HG02938 (cell line): ENCODE measurements around the gene TMEM266.
"Not testable (repeated sequence)": the region's sequence is repeated elsewhere in the genome, so short reads cannot be mapped to it uniquely, and the experiment has no call there.

Experiments used
- ATAC-seq: cut with Tn5 transposase; IDR thresholded peaks from one replicate; pipeline ENCODE4 v1.9.1; 2021; ENCODE audit warnings: mild to moderate bottlenecking, moderate library complexity; ENCODE audit not compliant: unreplicated experiment

The TMEM266 gene, protein sequence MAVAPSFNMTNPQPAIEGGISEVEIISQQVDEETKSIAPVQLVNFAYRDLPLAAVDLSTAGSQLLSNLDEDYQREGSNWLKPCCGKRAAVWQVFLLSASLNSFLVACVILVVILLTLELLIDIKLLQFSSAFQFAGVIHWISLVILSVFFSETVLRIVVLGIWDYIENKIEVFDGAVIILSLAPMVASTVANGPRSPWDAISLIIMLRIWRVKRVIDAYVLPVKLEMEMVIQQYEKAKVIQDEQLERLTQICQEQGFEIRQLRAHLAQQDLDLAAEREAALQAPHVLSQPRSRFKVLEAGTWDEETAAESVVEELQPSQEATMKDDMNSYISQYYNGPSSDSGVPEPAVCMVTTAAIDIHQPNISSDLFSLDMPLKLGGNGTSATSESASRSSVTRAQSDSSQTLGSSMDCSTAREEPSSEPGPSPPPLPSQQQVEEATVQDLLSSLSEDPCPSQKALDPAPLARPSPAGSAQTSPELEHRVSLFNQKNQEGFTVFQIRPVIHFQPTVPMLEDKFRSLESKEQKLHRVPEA

DNA sequence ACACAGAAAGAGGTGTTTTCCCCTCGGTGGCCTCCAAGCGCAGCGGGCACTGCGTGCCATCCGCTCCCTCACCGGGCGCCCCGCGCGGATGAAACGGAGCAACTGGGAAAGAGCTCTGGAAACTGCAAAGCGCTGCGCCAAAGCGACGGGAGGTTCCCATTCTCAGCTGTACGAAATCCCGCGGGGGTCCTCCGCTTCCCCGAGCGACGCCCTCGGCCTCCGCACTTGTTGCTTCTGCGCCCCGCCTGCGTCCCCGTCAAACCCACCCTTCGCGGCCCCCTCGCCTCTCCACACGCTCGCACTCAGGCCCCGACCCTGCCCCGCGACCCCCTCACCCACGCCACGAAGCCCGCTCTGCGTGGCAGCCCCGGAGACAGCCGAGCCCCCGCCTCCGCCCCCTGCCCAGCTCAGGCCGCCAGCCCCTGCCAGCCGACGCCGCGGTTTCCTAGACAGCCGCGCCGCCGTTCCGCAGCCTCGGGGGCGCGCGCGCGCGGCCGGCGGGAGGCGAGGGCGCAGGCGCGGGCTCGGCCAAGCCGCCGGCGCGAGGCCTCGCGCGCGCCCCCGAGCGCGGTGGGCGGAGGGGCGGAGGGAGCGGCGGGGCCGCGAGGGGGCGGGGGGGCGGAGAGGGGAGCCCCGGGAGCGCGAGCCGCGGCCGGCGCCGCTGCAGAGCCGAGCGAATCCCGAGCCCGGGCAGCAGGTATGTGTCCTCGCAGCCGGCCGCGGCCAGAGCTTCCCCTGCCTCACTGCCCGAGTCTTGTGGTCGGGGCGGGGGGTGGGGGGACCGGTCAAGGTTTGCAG is at the start of gene TMEM266:
Gene TMEM266, plus strand, starts transcription at position 666 of the 798 bp plus-strand sequence. CDS start 74,279 bp downstream, outside the sequence.
- no peak for ATAC-seq

GRCh38 chr15:76010613-76011012 is 49.2 kb upstream of the TMEM266 start:
- no peak for ATAC-seq

DNA sequence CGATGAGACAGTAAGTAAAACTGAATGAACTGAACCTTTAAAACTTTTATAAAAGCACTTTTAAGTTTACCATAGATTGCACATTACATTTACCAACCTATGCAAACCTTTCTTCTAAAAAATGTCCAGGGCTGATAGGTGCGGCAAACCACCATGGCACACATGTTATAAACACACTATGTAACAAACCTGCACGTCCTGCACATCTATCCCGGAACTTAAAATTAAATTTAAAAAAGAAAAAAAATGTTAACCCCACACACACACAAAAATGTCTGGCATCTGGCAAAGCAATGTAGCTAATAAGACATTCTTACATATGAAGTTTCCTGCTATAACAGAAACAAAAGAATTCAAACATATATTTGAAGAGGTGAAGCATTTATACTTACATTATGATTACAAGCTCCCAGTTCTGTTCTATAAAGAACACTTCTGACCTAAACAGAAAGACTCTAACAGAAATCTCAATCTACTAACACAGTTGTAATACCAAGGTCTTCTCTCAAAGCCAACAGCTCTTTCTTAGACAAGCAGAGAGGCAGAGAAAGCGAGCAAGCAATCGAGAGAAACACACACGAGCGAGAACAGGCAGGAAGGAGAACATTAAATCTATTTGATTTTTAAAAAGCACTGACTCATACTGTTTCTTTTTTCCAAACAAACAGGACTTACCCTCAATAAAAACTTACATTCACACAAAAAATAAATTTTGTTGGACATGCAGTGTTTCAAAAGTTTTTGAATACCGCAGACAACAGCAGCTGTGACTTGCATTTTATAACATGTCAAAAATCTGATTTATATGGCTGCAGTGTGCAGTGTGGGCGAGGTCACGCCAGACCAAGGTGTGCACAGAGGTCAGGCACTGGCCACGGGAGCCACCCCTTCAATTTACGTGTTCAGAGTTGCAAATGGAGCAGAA is 47.9 kb upstream of the TMEM266 start, which contains the start of gene NRG4:
Gene NRG4, minus strand, starts transcription at position 798 of the 925 bp plus-strand sequence. CDS start 1,194 bp downstream, outside the sequence.
- ATAC-seq: no peak

DNA sequence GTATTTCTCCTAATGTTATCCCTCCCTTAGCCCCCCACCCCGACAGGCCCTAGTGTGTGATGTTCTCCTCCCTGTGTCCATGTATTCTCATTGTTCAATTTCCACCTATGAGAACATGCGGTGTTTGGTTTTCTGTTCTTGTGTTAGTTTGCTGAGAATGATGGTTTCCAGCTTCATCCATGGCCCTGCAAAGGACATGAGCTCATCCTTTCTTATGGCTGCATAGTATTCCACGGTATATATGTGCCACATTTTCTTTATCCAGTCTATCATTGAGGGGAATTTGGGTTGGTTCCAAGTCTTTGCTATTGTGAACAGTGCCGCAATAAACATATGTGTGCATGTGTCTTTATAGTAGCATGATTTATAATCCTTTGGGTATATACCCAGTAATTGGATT is 46.3 kb upstream of the TMEM266 start:
- ATAC-seq: not testable (repeated sequence)

- ATAC-seq: no peak
These were observed 35.6 kb upstream of the TMEM266 start for GRCh38 chr15:76024021-76024768.

DNA sequence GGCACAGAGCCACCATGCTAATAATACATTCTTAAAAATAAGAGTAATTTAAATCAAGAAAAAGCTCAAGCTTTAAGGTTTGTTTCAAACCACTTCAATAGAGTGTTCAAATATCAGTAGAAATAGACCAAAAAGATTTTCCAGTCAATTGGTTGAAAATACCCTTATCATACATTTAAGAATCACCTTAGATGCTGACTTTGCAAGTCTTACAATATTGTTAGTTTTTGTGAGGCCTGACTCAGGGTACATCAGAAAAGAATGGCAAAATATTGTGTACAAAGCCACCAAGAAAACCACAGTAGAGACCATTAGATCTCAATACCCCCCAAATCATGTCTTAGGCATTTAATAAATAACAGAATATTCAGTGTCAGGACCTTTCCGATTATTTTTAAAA is 27.7 kb upstream of the TMEM266 start:
- no peak for ATAC-seq

DNA sequence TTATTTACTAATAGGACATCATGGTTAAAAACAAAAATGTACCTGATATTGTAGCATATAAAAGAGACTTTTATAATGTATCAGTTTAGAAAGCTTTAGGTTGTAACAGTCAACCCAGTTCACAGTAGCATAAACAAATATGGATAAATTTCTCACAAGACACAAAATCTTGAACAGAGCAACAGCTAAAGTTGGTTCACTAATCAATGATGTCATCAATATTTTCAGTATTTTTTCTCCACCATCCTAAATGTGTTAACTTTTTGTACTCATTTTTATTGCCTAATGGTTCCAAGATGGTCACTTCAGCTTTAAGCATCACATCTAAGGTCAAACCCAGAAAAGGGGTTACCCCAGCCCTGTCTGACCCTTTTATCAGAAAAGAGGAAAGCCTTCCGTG is 26.3 kb upstream of the TMEM266 start:
- no peak for ATAC-seq

DNA sequence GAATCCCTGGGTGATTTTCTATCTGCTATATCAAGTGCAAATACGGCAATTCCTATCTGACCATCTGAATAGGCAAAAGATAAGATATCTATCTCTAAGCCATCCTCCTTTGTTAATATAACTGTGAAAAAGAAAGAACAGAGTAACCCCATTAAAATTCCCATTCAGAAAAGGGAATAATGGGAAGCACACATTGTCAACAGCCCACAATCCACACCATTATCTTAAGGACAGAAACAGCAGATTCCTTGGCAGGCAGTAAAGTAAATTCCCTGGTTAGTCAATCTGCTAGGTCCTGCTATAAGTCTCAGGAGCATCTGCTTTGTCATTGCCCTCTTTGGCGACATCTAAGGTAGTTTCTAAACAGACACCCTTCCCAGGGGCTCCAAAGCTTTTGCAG is 25.7 kb upstream of the TMEM266 start:
- ATAC-seq: no peak

- ATAC-seq: no peak
These were observed 24.2 kb upstream of the TMEM266 start for GRCh38 chr15:76035593-76035992.

- ATAC-seq: no peak
These were observed 21.3 kb upstream of the TMEM266 start for GRCh38 chr15:76038512-76038911.

DNA sequence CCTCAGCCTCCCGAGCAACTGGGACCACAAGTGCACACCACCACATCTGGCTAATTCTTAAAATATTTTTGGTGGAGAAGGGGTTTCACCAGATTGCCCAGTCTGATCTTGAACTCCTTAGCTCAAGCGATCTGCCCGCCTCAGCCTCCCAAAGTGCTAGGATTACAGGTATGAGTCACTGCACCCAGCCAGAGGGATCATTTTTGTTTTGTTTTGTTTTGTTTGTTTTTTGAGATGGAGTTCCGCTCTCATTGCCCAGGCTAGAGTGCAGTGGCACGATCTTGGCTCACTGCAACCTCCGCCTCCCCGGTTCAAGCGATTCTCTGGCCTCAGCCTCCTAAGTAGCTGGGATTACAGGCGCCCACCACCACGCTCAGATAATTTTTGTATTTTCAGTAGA is 5.6 kb upstream of the TMEM266 start:
- ATAC-seq: not testable (repeated sequence)

GRCh38 chr15:76056931-76057330 is 2.9 kb upstream of the TMEM266 start:
- peak; percentile 54 for ATAC-seq

GRCh38 chr15:76057332-76058000 is 2.3 kb upstream of the TMEM266 start:
- peak; percentile 20 for ATAC-seq

- no peak for ATAC-seq
These were observed 968 bp upstream of the TMEM266 start for GRCh38 chr15:76058714-76059319.

GRCh38 chr15:76060118-76060989 is 569 bp downstream of the TMEM266 start:
- no peak for ATAC-seq

DNA sequence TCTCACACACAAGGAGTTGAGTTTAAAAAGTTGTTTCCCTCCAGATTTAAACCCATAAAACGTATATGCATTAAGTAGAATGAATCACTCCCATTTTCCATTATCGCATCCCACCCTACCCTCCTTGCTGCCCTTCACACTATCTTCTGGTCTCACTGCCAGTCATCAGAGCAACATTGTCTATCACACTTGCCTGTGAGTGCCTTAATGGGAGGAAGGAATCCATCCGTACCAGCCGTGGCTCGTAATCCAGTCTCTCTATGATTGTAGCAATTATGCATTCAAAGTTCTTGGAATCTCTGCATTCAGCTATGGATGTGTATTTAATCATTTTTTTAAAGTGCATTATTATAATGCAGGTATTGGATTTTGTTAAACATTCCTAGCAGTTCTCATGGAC is 1.9 kb downstream of the TMEM266 start:
- ATAC-seq: no peak

DNA sequence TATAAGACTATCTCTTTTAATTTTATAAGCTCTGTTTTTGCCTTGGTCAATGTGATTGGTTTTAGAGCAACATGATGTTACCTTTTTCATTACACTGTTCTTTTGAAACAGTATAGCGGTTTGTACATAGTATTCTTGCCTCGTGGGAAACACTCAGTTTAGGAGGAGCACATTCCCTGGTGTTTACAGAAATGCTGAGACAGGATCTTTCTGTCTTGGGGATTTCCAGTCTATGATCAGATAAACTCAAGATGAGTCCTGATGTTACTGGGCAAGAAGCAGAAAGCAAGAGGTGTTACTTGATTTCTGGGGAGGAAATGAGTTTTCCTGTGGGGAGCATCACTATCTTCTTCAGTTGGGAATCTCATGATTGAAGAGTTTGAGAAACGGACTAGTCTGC is 2.5 kb downstream of the TMEM266 start:
- no peak for ATAC-seq

DNA sequence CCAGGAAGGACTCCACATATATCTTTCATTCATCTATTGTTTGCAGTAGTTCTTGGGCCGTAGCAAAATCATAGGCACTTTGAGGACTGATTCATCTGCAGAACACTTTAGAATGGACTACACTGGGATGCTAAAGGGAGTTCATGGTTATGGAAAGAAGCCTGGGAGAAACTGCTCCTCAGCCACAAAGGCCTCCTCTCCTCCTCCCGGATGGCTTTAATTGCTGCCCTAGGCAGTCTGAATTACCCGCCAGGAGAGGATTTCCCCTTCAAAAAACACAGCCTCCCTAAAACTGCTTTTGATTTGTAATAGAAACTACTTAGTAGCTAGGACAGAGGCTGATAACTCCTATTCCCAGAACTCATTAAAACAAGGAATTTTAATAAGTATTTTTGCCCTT is 4.6 kb downstream of the TMEM266 start:
- no peak for ATAC-seq
